ENCODE data around the gene ITGAL.
"Not testable (repeated sequence)": the region's sequence is repeated elsewhere in the genome, so short reads cannot be mapped to it uniquely, and the experiment has no call there.

Gene ITGAL

DNA sequence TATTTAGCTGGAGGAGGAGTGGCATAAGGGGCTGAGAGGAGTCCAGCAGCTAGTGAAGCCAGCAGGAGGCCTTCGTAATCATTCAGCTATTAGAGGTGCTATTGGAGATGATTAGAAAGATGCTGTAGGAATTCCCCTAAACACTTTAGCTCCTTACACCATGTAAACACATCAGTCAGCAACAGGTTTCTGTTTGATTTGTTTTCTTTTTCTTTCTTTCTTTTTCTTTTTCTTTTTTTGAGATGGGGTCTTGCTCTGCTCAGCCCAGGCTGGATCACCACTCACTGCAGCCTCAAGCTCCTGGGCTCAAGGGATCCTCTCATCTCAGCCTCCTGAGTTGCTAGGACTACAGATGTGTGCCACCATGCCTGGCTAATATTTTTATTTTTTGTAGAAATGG, 16.2 kb upstream of the ITGAL start:
- no peak overlapping the region for H3K4me3 ChIP-seq (ENCODE audit: low read depth, low read length)
- DNase-seq (ENCODE audit: low read depth), result no peak

DNA sequence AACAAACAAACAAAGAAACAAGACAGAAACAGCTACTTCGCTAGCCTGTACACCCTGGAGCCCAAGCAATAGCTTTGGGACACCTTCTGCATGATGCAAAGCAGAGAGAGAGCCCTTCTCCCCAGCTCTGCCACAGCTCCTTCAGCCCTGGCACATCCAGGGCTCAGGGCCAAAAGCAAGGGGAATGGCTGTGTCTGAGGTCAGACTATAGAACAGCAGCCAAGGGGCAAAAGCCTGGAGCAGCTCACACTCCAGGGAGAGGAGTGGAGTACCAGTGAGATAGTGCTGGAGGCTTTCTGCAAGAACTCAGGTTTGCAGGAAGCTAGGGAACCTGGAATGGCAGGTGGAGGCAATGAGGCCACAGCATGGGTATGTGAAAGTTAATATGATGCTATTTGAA, 15.3 kb upstream of the ITGAL start:
- no peak overlapping the region for H3K4me3 ChIP-seq (ENCODE audit: low read depth, low read length)
- no peak for DNase-seq (ENCODE audit: low read depth)

DNA sequence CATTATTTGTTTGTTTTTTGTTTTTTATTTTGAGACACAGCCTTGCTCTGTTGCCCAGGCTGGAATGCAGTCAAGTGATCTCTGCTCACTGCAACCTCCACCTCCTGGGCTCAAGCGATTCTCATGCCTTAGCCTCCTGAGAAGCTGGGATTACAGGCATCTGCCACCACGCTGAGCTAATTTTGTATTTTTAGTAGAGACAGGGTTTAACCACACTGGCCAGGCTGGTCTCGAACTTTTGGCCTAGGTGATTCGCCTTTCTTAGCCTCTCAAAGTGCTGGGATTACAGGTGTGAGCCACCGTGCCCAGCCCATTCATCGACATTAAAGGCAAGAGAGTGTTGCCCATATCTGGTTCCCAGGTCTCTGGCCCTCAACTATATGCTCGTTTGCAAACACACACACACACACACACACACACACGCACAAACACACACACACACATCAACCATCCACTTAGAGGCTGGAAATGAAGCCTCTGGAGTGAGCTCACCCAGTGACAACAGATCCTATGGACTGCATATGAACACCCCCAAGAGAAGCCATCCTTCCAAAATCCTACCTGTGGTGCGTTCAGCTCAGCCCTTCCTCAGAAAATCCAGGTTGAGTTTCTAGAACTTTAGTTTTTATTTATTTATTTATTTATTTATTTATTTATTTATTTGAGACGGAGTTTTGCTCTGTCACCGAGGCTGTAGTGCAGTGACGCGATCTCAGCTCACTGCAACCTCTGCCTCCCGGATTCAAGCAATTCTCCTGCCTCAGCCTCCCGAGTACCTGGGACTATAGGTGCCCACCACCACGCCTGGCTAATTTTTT, 14.6 kb upstream of the ITGAL start:
- no peak for DNase-seq (ENCODE audit: low read depth)
- no peak overlapping the region for H3K4me3 ChIP-seq (ENCODE audit: low read depth, low read length)

DNA sequence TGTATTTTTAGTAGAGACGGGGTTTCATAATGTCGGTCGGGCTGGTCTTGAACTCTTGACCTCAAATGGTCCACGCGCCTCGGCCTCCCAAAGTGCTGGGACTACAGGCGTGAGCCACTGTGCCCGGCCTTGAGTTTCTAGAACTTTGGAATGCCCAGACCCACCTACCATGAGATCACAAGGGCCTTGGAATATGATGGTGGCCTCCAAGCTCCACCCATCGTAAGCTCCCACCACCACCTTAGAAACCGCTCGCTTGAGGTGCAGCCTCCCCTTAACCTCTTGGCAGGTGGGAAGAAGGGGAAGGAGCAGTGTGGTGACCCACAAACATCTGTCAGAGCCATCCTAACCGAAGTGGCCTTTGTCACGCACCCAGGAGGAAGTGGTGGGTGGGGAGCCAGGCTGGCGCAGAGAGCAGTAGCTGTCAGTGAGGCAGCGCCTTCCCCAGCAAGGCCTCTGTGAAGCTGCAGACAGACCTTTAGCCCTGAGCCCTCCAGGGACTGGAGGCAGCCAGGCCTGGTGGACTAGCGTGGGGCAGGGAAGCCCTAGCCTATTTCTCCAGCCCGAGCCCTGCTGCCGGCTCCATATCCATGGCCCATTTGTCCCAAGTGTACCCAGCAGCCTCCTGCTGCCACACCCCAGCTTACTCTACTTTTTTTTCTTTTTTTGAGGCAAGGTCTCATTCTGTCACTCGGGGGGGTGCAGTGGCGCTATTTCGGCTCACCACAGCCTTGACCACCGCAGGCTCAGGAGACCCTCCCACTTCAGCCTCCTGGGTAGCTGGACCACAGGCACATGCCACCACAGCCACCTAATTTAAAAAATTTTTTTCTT, 13.8 kb upstream of the ITGAL start:
- no peak overlapping the region for H3K4me3 ChIP-seq (ENCODE audit: low read depth, low read length)

DNA sequence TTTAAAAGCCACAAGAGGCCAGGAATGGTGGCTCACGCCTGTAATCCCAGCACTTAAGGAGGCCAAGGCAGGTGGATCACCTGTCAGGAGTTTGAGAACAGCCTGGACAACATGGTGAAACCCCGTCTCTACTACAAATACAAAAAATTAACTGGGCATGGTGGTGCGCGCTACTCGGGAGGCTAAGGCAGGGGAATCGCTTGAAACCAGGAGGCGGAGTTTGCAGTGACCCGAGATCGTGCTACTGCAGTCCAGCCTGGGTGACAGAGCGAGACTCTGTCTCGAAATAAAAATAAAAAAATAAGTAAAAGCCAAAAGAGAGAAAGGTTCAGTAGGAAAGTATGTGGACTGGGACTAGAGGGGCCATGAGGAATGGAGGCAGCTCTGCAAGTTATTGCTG, 13.1 kb upstream of the ITGAL start:
- no peak overlapping the region for H3K4me3 ChIP-seq (ENCODE audit: low read depth, low read length)
- no peak for DNase-seq (ENCODE audit: low read depth)

More for the DNA sequence above, 13.8 kb upstream of the ITGAL start:
- no peak for DNase-seq (ENCODE audit: low read depth)

DNA sequence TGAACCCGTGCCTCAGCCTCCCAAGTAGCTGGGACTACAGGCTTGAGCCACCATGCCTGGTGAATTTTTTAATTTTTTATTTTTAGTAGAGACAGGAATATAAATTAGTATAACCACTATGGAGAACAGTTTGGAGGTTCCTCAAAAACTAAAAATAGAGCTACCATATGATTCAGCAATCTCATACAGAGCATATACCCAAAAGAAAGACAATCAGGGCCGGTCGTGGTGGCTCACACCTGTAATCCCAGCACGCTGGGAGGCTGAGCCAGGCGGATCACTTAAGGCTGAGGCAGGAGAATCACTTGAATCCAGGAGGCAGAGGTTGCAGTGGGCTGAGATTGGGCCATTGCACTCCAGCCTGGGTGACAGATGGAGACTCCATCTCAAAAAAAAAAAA, 11.1 kb upstream of the ITGAL start:
- DNase-seq (ENCODE audit: low read depth), result not testable (repeated sequence)

DNA sequence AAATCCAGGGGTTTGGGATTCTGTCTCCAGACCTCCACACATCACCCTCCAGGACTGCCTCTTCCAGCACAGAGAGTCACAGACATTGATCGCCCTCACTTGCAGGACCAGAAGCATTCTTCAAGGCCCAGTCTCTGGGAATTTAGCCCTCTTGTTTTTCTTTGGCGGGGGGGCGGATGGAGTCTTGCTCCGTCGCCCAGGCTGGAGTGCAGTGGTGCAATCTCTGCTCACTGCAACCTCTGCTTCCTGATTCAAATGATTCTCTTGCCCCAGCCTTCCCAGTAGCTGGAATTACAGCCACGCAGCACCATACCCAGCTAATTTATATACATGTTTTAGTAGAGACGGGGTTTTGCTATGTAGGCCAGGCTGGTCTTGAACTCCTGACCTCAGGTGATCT, 8.5 kb upstream of the ITGAL start:
- no peak for DNase-seq (ENCODE audit: low read depth)
- H3K4me3 ChIP-seq (ENCODE audit: low read depth, low read length), result no peak overlapping the region

More for the DNA sequence above, 11.1 kb upstream of the ITGAL start:
- not testable (repeated sequence) for H3K4me3 ChIP-seq (ENCODE audit: low read depth, low read length)

DNA sequence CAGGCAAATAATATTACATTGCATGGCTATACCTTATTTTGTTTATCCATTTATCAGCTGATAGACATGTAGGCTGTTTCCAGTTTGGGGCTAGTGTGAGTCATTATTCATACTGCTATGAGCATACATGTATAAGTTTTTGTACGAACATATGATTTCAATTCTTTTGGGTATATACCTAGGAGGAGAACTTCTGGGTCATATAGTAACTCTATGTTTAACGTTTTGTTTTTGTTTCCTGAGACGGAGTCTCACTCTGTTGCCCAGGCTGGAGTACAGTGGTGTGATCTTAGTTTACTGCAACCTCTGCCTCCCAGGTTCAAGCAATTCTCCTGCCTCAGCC, 2.4 kb upstream of the ITGAL start:
- no peak for DNase-seq (ENCODE audit: low read depth)
- H3K4me3 ChIP-seq (ENCODE audit: low read depth, low read length), result no peak overlapping the region

DNA sequence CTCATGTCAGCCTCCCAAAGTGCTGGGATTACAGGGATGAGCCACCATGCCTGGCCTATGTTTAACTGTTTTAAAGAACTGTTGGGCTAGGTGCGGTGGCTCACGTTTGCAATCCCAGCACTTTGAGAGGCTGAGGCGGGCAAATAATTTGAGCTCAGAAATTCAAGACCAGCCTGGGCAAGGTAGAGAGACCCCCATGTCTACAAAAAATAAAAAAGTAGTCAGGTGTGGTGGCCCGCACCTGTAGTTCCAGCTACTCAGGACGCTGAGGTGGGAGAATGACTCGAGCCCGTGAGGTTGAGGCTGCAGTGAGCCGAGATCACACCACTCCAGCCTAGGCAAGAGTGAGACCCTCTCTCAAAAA, 1.9 kb upstream of the ITGAL start:
- no peak overlapping the region for H3K4me3 ChIP-seq (ENCODE audit: low read depth, low read length)

DNA sequence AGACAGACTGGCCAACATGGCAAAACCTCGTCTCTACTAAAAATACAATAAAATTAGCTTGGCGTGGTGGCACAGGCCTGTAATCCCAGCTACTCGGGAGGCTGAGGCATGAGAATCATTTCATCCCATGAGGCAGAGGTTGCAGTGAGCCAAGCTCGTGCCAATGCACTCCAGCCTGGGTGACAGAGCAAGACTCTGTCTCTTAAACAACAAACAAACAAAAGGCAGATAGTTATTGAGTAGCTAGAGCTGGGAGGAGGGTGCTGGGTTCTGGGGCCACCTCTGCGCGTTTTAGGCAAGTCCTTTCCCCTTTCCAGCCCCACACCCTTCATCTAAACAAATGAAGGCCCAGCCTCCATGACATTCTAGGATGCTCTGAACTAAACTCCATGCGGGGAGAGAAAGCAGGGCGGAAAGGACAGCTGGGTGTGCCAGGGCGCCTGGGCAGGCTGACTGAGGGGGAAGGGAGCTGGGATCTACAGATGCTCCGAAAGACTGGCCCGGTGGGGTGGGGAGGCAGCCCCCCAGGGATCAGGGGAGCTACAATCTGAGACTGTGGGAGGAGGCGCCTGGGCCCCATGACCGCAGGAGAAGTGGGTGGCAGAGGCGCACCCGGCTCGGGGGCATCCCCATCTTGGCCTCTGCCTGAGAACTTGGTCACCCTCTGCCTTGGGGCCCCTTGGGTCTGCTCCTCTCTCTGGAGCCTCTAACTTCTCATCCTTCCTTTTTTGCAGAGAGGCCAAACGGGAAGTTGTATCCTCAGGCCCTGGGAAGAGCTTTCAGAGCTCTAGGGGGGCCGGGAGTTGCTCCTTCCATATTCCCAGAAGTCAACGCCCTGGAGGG, 910 bp downstream of the ITGAL start:
- no peak for DNase-seq (ENCODE audit: low read depth)
- H3K4me3 ChIP-seq (ENCODE audit: low read depth, low read length), result no peak overlapping the region

More for the DNA sequence above, 1.9 kb upstream of the ITGAL start:
- DNase-seq (ENCODE audit: low read depth), result no peak

DNA sequence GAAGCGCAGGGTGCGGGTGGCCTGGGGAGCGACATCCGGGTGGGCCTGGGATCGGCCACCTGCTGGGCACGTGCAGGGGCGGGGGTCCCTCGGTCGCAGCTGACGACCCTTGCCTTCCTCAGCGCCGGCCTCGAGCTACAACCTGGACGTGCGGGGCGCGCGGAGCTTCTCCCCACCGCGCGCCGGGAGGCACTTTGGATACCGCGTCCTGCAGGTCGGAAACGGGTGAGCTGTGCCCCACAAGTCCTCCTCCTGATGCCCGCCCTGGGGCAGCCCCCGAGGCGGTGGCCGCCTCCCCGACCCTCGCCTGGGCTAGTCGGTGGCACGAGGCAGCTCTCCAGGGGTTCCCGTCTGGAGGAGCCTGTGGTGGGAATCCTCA, 1.5 kb downstream of the ITGAL start:
- no peak for DNase-seq (ENCODE audit: low read depth)
- H3K4me3 ChIP-seq (ENCODE audit: low read depth, low read length), result no peak overlapping the region

DNA sequence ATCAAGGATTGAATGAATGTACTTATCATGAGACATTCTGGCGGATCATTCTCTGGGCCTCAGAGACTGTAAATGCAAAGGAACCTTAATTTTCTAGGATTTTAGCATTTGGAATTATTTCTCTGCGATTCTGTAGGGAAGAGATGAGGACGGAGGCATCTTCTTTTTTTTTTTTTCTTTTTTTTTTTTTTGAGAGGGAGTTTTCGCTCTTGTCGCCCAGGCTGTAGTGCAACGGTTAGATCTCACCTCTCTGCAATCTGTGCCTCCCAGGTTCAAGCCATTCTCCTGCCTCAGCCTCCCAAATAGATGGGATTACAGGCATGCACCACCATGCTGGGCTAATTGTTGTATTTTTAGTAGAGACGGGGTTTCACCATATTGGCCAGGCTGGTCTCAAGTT, 2.1 kb downstream of the ITGAL start:
- no peak overlapping the region for H3K4me3 ChIP-seq (ENCODE audit: low read depth, low read length)
- no peak for DNase-seq (ENCODE audit: low read depth)

DNA sequence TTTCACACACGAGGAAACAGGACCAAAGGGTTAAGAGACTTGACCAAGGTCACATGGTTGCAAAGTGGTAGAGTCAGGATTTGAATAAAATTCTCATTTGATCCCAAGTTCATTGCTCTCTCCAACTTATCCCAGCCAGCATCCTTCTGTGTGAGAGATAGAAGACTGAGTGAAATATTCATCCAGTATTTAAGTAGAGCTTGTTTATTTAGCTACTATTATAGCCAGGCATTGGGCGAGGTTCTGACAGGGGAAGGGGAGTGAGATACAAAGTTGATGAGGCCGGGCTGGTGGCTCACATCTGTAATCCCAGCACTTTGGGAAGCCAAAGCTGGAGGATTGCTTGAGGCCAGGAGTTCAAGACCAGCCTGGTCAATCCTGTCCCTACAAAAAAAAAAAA, 4.4 kb downstream of the ITGAL start:
- H3K4me3 ChIP-seq (ENCODE audit: low read depth, low read length), result no peak overlapping the region
- DNase-seq (ENCODE audit: low read depth), result no peak

DNA sequence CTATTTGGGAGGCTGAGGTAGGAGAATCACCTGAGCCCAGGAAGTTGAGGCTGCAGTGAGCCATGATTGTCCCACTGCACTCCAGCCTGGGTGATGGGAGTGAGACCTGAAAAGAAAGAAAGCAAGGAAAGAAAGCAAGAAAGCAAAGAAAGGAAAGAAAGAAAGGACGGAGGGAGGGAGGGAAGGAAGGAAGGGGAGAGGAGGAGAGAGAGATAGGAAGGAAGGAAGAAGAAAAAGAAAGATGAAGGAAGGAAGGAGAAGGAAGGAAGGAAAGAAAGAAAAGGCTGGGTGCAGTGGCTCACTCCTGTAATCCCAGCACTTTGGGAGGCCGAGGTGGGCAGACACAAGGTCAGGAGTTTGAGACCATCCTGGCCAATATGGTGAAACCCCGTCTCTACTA, 5.2 kb downstream of the ITGAL start:
- DNase-seq (ENCODE audit: low read depth); H3K4me3 ChIP-seq (ENCODE audit: low read depth, low read length): not testable (repeated sequence)

DNA sequence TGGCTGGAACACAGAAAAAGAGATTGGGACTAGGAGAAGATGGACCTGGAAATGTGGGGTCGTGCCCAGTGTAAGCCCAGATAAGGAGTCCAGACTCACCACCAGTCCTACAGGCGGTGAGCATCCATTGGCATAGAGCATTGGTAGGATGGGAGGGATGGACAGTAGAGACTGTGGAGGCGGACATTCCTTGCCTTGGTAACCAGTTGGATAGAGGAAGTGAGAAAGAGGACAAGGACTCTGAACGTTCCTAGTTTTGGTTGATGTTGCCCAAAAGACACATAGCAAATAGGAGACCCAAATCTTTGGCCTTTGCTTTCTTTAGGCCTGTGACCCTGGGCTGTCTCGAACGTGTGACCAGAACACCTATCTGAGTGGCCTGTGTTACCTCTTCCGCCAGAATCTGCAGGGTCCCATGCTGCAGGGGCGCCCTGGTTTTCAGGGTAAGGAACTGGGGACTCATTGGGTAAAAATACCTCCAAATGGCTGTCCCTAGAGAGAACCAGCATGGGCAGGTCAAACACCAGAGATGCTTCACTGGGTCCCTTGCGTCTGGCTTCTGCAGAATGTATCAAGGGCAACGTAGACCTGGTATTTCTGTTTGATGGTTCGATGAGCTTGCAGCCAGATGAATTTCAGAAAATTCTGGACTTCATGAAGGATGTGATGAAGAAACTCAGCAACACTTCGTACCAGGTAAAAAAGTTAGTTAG, 6.4 kb downstream of the ITGAL start:
- DNase-seq (ENCODE audit: low read depth), result no peak
- H3K4me3 ChIP-seq (ENCODE audit: low read depth, low read length), result no peak overlapping the region

DNA sequence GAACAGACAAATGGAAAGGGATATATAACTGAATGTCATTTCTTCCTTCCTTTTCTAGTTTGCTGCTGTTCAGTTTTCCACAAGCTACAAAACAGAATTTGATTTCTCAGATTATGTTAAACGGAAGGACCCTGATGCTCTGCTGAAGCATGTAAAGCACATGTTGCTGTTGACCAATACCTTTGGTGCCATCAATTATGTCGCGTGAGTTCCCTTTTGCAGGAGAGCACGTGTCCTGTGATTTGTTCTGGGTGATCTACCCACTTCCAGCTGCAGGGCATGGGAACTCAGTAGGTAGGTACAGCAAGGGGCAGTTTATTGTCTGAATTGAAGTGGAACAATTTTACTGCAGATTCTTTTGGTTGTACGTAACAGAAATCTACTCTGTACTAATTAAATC, 8.8 kb downstream of the ITGAL start:
- no peak for DNase-seq (ENCODE audit: low read depth)
- no peak overlapping the region for H3K4me3 ChIP-seq (ENCODE audit: low read depth, low read length)

DNA sequence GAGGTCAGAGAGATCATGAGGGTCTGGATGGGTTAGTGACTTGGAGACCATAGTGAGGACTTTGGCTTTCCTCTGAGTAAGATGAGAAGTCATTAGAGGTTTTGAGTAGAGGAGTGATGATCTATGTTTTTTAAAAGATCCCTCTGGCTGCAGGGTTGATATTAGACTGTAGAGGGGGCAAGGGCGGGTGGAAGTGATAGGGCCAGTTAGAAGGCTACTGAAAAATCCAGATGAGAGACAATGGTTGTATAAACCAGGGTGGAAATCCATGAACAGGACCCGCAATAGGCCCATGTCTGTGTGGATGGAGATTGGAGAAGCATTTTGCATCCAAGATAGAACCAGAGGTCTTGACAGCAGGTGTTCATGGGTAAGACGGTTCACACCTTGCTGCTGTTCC, 9.8 kb downstream of the ITGAL start:
- H3K4me3 ChIP-seq (ENCODE audit: low read depth, low read length), result no peak overlapping the region
- DNase-seq (ENCODE audit: low read depth), result no peak

DNA sequence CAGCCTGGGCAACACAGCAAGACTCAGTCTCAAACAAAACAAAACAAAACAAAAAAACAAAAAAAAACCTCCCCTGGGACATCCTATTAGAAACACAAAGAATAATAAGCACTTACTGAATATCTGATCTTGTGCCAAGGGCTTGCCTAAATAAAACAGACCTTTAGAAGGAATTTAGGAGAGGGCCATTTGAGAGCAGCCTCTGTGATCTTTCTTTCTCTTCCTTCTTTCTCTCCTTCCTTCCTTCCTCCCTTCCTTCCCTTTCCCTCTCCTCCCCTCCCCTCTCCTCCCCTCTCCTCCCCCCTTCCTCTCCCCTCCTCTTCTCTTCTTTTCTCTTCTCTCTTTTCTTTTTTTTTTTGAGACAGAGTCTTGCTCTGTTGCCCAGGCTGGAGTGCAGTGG, 12.3 kb downstream of the ITGAL start:
- no peak overlapping the region for H3K4me3 ChIP-seq (ENCODE audit: low read depth, low read length)
- no peak for DNase-seq (ENCODE audit: low read depth)

DNA sequence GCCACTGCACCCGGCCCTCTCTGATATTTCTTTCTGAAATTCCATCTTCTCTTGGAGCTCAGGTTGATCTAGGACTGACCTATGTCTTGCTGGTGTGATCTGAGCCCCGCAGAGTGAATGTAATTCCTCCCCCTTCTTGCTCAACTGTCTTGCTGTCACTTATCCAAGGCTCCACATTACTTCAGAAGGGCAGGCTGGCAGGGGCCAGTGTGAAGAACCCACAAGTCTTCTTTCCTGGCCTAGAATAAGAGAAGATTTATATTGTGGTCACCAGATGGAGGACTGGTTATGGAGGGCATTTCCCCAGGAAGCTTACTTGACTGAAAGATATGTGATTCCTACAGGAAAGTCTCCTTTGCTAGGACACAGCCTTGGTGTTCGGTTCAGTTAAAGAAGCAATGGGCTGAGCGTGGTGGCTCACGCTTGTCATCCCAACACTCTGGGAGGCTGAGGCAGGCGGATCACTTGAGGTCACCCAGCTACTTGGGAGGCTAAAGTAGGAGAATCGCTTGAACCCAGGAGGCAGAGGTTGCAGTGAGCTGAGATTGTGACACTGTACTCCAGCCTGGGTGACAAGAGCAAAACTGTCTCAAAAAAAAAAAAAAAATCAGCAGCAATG, 13.4 kb downstream of the ITGAL start:
- H3K4me3 ChIP-seq (ENCODE audit: low read depth, low read length), result no peak overlapping the region
- DNase-seq (ENCODE audit: low read depth), result peak; percentile 6

All from skeletal muscle cell (primary cell).